Measurements from ENCODE around the gene TMEM59. TPM values are rescaled to one million over a fixed set of nuclear protein-coding genes. Genes with fewer than 3 reads are reported as not detected.
"Not testable (repeated sequence)": the region's sequence is repeated elsewhere in the genome, so short reads cannot be mapped to it uniquely, and the experiment has no call there.

Gene TMEM59
- total RNA-seq, 1 donor from 2014 or later: 225 TPM

DNA sequence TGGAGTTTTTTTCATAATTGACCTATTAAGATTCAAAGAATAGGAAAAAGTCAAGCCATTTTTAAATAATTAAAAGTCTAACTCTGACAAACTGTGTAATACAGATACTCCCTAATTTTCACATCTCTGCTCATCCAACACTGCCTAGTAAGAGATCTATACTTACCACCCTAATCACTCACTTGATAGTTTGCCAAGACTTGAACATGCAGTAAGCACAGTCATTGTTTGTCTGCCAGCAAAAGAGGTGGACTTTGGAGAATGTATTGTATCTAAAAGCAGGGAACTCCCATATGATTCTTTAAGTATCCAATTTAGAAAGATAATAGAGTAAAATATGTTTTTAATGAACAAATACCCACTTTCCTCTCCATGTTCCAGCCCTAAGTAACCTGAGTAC, 15.5 kb downstream of the TMEM59 start:
- Mint-ChIP-seq H3K4me1 (no peaks in the 10 kb centered on the region), H3K9me3 (no peaks in the 10 kb centered on the region)
- TF ChIP-seq, protein P1, sequence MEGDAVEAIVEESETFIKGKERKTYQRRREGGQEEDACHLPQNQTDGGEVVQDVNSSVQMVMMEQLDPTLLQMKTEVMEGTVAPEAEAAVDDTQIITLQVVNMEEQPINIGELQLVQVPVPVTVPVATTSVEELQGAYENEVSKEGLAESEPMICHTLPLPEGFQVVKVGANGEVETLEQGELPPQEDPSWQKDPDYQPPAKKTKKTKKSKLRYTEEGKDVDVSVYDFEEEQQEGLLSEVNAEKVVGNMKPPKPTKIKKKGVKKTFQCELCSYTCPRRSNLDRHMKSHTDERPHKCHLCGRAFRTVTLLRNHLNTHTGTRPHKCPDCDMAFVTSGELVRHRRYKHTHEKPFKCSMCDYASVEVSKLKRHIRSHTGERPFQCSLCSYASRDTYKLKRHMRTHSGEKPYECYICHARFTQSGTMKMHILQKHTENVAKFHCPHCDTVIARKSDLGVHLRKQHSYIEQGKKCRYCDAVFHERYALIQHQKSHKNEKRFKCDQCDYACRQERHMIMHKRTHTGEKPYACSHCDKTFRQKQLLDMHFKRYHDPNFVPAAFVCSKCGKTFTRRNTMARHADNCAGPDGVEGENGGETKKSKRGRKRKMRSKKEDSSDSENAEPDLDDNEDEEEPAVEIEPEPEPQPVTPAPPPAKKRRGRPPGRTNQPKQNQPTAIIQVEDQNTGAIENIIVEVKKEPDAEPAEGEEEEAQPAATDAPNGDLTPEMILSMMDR (IDR thresholded peaks at IDR 0.05; ENCODE audit: unreplicated experiment): no peak

GRCh38 chr1:54028306-54029251, 24.4 kb downstream of the TMEM59 start:
- no peak for DNase-seq (ENCODE audit: low spot score in 2 of 2, unreplicated experiment in 2 of 2)
- no peak overlapping the region for H3K4me3 Mint-ChIP-seq
- no peaks in the 10 kb centered on the region for H3K9me3 Mint-ChIP-seq
- H3K27ac Mint-ChIP-seq: peak overlapping the region; percentile 55
- no peaks in the 10 kb centered on the region for H3K27me3 Mint-ChIP-seq (ENCODE audit: low read depth)
- peaks cover 23% of the 10 kb centered on the region for H3K36me3 Mint-ChIP-seq
- TF ChIP-seq, protein P1 (IDR thresholded peaks at IDR 0.05; ENCODE audit: unreplicated experiment): no peak
- peaks cover 16% of the 10 kb centered on the region for H3K4me1 Mint-ChIP-seq

More for the DNA sequence above, 15.5 kb downstream of the TMEM59 start:
- DNase-seq (ENCODE audit: low spot score in 2 of 2, unreplicated experiment in 2 of 2): no peak
- Mint-ChIP-seq H3K36me3 (peaks cover 28% of the 10 kb centered on the region), H3K27me3 (ENCODE audit: low read depth) (no peaks in the 10 kb centered on the region), H3K4me3 (no peak overlapping the region), H3K27ac (no peak overlapping the region)

DNA sequence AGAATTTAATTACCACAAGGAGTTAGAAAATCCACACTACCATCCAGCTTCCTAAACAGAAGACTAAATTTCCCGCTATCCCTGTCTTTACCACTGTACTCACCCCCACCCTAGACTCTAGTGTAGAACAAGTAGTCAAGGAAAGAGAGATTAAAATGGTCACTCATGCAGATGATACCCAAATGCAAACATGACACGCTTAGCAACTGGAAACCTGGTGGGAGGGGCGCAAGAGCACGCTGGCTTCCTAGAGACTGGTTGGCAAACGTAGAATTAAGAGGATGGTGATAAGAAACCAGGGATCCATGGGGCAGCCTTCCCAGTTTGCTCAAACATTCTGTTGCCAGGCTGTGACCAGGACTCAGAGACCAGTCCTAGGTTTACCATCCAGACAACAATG, 25.2 kb downstream of the TMEM59 start:
- no peak overlapping the region for H3K27ac Mint-ChIP-seq
- no peak for DNase-seq (ENCODE audit: low spot score in 2 of 2, unreplicated experiment in 2 of 2)
- peaks cover 23% of the 10 kb centered on the region for H3K36me3 Mint-ChIP-seq

DNA sequence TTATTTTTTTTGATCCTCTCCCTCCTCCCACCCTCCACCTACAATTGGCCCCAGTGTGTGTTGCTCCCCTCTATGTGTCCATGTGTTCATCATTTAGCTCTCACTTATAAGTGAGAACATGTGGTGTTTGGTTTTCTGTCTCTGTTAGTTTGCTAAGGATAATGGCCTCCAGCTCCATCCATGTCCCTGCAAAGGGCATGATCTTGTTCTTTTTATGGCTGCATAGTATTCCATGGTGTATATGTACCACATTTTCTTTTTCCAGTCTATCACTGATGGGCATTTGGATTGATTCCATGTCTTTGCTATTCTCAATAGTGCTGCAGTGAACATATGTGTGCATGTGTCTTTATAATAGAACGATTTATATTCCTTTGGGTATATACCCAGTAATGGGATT, 28.2 kb downstream of the TMEM59 start:
- peaks cover 15% of the 10 kb centered on the region for H3K4me1 Mint-ChIP-seq
- H3K4me3 Mint-ChIP-seq; H3K36me3 Mint-ChIP-seq; DNase-seq (ENCODE audit: low spot score in 2 of 2, unreplicated experiment in 2 of 2); H3K27me3 Mint-ChIP-seq (ENCODE audit: low read depth); H3K27ac Mint-ChIP-seq; H3K9me3 Mint-ChIP-seq: not testable (repeated sequence)

More for the DNA sequence above, 25.2 kb downstream of the TMEM59 start:
- no peaks in the 10 kb centered on the region for H3K9me3 Mint-ChIP-seq
- TF ChIP-seq, protein P1 (IDR thresholded peaks at IDR 0.05; ENCODE audit: unreplicated experiment): no peak
- no peak overlapping the region for H3K4me3 Mint-ChIP-seq
- no peaks in the 10 kb centered on the region for H3K27me3 Mint-ChIP-seq (ENCODE audit: low read depth)
- H3K4me1 Mint-ChIP-seq: peaks cover 16% of the 10 kb centered on the region

- Mint-ChIP-seq H3K36me3 (peaks cover 2% of the 10 kb centered on the region), H3K27ac (no peak overlapping the region), H3K9me3 (no peaks in the 10 kb centered on the region), H3K27me3 (ENCODE audit: low read depth) (no peaks in the 10 kb centered on the region), H3K4me1 (peaks cover 11% of the 10 kb centered on the region), H3K4me3 (no peak overlapping the region)
- TF ChIP-seq, protein P1 (IDR thresholded peaks at IDR 0.05; ENCODE audit: unreplicated experiment): no peak
- no peak for DNase-seq (ENCODE audit: low spot score in 2 of 2, unreplicated experiment in 2 of 2)
These were observed 28.6 kb downstream of the TMEM59 start for GRCh38 chr1:54024358-54024757.

DNA sequence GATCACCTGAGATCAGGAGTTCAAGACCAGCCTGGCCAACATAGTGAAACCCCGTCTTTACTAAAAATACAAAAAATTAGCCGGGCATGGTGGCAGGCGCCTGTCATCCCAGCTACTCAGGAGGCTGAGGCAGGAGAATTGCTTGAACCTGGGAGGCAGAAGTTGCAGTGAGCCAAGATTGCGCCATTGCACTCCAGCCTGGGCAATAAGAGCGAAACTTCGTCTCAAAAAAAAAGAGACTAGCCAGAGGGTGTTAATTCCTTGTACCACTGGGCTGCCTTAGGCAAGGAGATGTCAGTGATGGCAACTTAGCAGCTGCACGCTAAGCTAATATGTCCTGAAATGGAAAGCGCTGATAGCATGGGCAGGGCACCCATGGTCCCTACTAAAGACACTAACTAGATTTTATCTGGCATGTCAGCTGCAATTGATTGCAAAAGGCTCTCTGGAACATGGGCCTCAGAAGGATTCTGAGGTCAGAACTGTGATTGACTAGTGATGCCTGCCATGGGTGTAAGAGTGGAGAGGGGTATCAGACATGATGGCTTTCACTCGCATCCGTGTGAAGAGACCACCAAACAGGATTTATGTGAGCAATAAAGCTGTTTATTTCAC, 33.3 kb downstream of the TMEM59 start:
- not testable (repeated sequence) for H3K9me3 Mint-ChIP-seq; H3K27ac Mint-ChIP-seq; H3K4me1 Mint-ChIP-seq; DNase-seq (ENCODE audit: low spot score in 2 of 2, unreplicated experiment in 2 of 2); H3K36me3 Mint-ChIP-seq; H3K27me3 Mint-ChIP-seq (ENCODE audit: low read depth); H3K4me3 Mint-ChIP-seq
